Femur (tissue), 1 donor: Measurements from ENCODE around the gene CYP26B1.

Source experiments
- DNase-seq: peaks from one replicate; pipeline ENCODE4 v3.0.0-alpha.2; 2017

CYP26B1 gene

DNA sequence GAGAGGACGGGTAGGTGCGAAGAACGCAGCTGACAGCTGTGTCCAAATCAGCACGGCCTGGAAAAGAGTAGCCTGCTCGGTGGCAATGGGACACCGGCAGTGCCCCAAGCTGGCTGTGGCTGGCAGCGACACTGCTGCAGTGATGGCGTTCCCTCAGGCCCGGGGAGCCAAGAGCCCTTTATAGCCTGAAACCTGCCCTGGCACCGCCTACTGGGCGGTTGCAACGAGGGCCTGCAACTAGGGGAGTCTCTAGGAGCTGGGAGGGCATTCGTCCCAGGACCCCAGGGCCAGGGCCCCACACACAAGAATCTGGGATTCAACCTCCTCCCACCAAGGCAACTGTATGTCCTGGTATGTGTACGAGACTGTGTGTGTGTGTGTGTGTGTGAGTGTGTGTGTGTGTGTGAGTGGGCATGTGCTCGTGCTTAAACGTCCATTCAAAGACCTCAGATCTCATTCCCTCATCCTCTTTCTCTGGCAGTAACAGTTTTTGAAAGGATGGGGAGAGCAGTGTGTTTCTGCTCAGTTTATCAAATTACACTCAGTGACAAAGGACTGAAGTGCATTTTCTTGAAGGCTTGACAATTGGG lies 6.8 kb upstream of the CYP26B1 start:
- no peak for DNase-seq

DNA sequence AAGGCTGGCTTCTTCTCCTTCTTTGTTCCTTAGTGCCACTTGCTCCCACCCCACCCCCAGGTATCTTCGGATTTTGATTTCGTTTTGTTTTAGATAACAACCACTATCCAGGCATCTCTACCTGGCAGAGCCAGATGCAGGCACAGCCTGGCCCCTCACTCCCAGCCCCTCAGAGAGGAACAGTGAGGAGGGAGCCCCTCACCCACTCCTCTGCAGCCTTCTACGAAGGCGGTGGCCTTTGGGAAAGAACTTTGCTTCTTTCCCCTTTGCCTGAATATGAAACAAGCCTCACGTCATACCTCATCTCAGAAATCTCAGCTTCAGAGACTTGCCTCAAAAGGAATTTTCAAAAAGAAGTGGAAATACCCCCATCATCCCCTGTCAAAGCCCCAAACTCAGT lies 6.3 kb upstream of the CYP26B1 start:
- no peak for DNase-seq

DNA sequence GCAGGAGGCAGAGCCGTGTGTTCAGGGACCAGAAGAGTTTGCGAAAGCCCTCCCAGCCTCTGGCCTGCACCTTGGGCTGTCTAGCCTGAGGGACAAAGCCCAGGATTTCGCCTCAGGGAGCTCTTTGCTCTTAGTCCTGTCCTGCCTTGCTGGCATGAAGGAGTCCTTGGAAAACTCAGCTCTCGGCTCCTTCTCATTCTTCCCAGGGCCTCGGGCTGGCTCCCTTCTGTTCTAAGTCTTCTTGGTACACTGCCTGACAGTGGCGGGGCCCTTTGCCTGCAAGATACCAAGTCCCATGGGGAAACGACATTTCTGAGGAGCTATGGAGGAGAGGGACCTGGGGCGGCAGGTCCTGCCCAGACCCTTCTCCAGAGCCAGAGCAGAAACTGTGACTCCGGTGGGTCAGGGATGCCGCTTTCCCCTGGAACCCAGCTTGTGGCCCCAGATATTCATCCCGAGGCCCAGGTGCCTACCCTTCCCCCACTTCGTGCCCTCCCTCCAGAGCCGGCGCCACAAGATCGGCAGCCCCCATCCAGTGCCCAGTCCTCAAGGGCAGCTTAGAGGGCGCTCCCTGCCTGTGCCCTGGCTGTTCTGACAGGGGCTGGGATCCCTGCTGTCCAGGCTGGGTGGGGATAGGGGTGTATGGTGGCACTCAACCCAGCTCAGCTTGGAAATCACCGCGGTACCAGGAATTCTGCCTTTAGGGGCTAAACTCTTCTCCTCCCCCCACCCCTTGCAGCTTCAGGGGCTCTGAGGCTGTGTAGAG lies 5.5 kb upstream of the CYP26B1 start:
- no peak for DNase-seq

DNA sequence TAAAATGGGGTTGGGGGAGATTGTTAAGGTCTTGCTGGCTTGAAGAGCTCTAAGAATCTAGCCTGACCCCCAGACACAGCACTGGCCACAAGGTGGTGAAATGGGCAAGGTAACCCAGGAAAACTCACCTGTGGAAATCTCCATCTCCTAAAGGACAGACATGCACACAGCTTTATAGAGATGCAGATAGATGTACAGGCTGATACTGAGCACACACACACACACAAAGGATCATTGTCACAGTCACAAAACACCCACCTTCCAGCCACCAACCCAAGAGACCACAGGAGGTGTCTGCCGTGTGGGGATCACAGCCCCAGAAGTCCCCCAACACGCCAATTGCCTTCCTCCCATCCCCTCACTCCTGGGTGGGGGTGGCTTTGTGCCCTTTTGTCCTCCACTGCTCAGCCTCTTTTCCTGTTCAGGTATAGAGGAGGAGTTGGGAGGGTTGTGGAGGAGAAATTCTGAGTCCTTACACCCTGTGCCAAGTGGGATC lies 3.2 kb upstream of the CYP26B1 start:
- DNase-seq, result no peak

DNA sequence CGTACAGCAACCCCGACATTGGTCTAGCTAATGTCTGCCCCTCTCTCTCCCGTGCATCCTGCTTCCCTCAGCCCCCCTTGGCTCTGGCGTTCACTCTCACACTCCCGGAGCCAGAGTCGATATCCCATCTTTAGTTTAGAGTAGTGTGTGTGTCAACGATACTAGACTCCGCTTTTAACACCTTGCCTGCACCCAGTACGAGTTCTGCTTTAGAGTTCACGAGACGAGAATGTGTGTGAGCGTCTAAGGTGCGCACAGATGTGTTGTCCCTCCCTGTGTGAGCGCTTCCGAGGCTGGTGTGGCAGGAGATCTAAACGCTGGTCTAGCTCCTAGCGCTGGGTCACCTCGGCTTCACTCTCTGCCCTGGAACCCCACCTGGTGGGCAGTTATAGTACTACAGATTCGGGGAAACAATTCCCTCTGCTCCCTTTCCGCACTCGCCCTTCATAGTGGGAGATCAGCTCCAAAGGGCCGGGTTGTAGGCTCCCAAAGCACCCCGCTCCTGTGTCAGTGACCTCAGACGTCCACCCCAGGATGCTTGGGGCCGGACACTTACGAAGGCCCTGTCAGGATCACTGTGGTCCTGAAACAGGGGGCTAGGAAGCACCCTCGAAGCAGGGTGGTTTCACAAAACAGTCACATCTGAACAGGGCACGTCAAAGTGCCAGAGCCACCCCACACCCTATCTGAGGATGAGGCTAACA lies 2.6 kb upstream of the CYP26B1 start:
- DNase-seq, result peak; percentile 88

DNA sequence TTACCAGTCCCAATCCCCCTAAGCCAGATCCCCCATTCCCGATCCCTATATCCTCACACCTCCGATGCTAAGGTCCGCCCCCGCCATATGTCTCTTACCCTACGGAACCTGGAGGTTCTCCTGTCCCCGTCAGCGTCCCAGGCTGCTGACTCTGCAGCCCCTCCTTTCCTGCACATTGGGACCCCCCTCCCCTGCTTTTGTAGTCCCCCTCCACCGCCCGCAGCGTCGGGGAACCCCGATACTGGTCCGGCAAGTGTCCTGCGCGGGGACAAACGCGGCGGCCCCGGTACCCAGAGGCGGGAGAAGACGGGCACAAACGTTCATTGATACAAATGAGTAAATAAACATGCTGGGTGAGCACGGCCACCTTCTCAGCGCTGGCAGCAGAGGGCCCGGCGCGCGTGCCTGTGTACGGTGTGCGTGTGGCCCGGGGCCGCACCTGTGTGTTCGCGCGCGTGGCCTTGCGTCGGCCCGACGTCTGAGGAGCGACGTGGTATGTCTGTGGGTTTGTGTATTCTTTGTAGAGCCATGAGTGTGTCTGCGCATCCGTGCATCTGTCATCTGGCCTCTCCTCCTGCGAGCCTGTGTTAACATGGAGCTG lies 2.0 kb upstream of the CYP26B1 start:
- DNase-seq, result peak; percentile 38

DNA sequence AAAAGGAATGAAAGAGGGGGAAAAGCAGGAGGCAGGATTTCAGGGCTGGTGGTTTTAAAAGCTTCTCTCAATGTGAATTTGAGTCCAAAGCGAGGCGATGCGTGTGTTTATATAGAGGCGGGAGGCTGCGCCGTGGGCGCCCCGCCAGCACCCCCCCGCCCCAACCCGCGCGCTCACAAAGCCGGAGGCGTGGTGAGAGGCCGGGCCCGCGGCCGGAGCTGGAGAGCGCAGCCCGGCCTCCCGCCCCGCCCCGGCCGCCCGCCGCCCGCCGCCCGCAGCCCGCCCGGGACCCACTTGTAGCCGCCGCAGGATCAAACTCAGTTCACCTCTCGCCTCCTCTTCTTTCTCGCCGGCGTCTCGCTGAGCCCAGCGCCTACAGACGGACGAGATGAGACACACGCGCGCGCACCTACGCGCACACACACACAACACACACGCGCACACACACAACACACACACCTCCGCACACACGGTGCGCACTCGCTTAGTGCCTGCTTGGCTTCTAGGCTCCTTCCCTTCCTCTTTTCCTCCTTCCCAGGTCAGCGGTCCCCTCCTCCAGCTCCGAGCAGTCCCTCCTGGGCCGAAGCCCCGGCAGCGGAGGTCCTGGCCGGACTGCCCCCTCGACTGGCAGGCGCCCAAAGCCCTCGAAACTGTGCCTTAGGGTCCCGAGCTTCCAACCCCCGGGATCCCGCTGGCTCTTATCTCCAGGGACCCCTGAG lies 1.3 kb upstream of the CYP26B1 start:
- DNase-seq, result peak; percentile 82

DNA sequence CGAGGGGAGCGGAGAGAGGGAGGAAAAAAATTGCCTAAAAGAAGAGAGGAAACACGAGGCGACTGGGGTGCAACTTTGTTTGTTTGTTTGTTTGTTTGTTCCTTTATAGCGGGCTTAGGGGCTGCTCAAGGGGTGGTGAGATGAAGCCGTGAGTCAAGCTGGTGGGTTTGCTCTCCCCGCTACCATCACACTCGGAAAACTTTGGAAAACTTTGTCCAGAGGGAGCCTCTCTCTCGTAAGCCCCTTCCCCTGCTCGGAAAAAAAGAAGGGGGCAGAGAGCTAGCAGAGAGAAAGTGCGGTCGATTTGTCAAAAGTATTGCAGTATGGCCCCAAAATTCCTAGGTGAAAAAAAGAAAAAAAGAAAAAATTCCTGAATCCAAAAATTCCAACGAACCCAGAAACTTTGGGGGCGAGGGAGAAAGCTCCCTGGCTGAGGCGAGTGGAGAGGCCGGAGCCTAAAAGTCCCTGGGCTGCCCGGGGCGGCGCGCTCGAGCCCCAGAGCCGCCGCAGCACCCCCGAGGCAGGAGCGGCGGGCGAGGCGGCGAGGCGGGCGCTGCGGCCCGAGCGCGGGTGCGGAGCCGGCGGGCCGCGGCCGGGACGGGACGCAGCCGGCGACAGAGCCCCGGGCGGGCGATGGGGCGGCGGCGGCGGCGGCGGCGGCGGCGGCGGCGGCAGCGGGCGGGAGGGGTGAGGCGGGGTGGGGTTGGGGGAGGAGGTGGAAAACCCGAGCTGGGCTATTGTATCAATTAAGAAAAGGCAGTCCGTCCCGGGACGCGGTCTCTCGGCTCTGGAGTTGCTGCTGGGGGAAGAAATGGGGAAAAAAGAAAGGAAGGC lies 558 bp upstream of the CYP26B1 start:
- peak; percentile 25 for DNase-seq

DNA sequence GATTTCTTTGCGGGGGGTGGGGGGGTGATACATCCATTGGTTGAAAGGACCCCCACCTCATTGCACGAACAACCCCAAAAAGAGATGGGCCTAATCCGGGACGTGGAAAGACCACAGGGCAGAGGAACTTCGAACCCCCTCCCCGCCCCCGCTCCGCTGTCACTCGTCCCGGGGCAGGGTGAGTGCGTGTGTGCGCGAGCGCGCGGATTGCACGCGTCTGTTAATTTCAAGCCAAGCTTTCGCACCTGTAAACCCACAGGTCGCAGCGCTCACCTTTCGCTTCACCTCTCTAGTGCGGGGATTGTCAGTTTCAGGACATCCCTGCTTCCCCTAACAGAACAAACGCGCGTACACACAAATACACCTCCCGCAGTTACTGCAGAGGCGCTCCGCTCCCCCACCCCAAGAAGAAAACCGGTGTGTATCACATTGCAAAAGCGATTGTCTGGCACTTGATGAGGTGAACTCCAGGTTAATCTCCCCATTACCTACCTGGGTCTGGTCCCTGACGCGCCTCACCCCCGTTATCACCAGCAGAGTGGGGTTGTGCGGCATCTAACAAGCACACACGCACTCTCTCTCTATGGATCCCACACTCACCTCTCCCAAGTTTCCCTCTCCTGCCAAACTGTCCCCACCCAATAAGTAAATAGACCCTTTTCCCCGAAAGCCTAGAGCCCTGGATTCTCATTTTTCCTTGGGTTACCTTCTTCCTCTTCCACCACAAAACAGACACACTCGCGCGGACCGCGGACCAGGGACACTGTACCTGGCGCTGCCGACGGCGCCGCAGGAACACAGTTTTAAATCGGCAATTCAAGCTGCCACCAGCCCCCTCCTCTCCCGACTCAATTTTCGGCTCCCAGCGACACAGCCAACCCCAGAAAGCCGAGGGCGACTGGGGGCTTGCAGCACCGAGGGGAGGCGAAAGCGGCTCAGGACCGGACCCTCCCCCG lies 1.0 kb downstream of the CYP26B1 start:
- peak; percentile 39 for DNase-seq

DNA sequence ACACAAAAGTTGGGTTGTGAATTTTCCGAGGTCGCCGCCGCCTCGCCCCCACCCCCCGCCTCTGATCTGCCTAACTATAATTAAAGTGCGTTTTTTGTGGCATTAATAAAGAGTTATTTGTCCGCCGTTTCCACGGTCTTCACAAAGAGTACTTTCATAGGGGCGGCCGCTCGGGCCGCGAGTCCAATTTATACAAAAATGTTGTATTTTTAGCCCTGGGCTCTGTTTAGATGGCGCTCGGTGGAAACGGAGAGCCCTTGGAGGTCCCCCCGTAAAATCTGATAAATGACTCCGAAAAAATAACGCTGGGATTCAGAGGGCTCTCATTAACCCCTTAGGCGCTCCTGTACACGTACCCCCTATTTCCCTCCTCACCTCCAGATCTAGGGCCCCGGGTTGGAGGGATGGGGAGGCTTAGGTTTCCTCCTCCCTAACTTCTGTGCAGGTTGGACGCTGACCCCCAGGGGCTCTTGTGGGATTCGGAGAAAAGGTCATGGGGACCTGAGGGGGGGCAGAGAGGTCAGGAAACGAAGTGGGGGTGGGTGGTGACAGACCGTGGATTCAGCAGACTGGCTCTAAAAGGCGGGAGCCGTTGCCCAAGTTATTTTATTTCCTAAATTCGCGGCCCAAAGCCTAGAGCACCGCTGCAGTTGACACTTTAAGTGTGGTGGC lies 1.9 kb downstream of the CYP26B1 start:
- peak; percentile 28 for DNase-seq

DNA sequence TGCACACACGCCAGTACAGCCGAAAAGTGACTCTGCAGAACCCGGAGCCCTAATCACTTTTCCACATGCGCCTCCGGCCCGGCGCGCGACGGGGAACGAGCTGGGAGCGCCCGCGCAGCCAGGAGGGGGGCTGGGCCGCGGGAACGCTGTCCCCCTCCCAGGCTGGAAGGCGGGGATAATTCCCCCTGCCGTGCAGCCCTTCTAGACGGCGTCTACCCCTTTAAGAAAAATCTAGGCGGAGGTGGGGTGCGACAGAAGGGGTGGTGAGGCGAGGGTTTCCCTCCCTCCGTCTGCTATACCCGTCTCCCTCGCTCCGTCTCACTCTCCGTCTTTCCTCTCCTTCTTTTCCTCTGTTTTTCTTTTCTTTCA lies 2.4 kb downstream of the CYP26B1 start:
- DNase-seq, result peak; percentile 86

DNA sequence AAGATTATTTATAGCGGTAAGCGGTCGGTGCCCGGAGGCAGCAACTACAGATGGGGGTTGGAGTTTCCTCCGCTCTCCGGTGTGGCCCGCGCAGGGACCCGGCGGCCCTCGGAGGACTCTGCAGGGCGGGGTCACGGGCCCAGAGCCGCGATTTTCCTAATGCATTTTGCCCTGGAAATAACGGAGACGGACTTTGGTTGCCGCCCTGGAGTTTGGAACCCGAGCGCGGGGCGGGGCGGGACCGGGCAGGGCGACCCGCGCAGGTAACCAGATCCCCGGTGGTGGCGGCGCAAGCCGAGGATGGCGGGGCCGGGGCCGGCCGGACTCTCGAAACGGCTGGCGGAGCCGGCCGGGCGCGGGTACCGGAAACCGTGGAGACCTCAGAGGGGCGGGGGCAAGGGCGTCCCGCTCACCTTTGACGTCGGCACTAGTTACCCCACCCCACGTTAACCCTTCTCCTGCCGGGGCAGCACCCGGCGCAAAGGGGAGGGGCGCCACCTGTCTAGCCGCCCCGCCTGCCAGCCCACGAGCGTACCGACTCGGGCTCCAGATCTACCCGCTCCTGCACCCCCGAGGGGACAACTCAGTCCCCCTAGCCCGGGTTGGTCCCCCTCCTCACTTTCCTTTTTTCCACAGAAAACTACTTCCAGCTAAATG lies 2.9 kb downstream of the CYP26B1 start:
- DNase-seq, result peak; percentile 84

DNA sequence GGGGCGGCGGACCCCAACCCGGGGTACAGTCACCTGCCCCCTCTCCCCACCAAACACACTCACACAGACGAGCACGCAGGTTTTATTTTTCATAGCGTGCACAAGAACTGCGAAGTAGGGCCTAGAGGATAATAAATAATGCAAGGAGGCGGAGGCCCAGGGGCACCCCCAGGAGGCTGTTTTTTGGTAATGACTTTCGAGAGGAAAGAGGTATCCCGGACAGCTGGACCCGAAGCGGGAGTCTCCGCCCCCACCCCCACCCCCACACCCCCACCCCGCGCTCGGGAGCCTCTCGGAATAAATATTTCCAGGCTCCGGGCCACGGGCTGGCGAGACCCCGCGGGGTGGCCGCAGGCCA lies 3.4 kb downstream of the CYP26B1 start:
- DNase-seq, result peak; percentile 88

DNA sequence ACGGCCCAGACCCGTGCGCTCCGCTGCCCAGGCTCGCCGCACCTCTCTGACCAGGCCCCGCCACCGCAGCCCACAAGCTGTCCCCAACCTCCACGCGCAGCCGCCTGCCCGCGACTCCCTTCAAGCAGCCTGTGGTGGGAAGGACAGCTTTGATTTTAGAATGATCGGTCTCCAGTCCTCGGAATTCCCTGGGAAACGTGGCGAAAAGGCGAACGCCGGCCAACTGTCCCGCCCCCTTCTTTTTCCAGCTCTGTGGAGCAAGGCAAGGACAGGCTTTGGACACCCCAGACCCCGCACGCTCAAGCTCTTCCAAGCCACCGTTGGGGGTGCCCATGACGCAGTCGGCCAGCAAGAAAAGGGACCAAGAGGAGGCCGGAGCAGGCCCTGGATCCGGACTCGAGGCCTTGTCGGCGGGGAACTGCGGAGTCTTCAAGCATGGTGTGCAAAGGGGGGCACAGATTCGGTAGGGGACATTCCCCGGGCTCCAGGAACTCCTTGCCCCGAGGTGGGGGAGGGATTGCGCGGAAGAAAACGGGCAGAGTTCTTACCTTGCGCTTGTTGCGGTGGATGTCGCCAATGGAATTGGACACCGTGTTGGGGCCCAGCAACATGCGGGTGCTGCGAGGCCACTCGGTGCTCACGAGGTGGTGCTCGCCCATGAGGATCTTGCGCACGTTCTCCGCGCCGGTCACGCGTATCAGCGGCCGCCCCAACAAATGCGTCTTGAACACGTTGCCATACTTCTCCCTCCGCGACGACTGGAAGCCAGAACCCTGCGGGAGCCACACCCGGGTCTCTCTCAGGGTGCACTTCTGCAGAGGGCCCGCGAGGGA lies 4.0 kb downstream of the CYP26B1 start:
- DNase-seq, result peak; percentile 81

DNA sequence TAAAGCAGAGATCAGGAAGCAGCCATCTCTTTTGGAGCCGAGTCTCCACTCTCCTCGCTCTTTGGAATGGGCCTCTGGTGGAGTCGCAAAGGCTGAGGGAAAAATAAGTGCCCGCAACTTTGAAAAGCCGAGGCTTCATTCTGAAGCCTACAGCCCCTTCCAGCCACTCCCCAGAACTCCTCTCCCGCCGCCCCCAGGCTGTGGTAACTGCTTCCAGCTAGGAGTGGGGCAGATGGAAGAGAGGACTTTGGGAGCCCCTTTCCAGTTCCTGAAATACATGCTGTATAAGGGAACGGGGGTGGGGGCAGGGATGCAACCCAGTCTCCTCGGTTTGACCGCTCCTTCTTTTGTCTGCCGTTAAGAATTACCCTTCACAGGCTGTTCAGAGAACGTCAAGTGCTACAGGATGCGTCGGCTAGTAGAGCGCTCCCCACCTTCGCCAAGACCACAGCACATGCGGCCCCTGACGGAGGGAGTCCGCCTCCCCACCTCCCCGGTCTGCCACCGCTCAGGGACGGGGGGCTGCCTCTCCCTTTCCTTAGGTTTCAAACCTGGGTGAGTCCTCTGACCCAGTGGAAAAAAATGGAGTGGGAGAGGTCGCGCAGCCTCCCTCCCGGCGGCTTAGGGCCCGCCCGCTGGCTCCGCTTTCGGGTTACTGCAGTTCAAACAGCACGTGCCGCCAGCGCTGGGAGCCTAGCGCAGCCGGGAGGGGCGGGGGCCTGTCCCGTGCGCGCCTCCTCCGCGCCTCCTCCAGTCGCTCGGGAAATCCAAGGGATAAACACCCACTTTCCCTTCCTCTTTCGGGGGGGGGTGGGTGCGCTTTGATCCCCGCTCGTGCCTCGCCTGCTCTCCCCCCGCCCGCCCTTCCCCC lies 4.9 kb downstream of the CYP26B1 start:
- DNase-seq, result peak; percentile 90

DNA sequence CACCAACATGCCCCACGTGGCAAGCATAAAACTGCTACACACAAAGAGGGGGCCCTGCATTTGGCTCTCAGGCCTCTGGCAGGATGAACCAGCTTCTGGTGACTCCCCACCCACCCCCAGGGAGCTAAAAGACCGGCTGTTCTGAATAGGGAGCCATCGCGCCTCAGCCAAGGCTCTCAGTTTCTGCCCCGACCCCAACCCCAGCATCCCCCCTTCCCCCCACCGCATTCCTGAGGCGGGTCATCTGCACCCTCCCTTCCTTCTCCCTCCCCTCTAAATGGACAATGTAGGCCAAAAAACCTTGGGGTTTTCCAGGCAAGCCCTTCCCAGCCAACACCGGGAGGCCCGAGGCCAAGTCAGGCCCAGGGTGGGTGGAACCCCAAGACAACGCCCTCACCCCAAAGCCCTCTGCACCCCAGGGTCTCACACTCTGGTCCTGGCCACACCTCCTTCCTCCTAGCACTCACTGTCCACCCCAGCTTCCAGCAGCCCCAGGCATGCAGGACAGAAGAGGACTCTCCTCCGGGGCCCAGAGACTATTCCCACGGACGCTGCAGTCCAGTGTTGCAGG lies 5.7 kb downstream of the CYP26B1 start:
- peak; percentile 29 for DNase-seq

DNA sequence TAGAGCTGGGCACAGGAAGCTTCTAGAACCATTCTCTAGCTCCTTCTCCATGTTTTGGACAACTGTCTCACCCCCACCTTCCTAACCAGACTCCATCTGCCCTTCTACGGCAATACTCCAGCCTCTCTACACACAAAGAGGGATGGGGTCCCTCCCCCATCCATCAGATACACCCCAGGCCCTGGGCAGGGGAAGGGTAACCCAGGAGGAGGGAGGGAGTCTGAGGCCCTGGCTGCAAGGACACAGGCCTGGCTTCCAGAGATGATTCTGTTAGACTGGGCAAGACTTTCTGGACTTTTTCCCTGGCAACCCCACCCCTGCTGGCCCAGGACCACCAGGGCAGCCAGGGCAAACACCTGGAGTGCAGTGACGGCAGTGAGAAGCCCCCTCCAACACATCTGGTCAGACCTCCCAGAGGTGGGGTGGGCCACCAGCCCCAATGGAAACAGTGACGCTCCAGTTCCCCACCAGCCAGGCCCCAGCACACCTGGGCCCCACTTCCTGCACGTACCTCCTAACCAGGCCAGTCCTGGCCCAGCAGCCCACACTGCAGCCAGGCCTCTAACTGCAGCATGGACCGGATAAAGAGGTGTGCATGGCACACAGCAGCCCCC lies 6.5 kb downstream of the CYP26B1 start:
- DNase-seq, result peak; percentile 43
